Measurements from ENCODE around the gene NOD2.

Gene NOD2

GRCh38 chr16:50717494-50717893, 24.1 kb downstream of the NOD2 start:
- no peak for DNase-seq (ENCODE audit: low spot score)

GRCh38 chr16:50718061-50718760, 24.8 kb downstream of the NOD2 start:
- DNase-seq (ENCODE audit: low spot score), result no peak

GRCh38 chr16:50718761-50719400, 25.5 kb downstream of the NOD2 start:
- DNase-seq (ENCODE audit: low spot score), result no peak

GRCh38 chr16:50719401-50720337, 26.3 kb downstream of the NOD2 start:
- no peak for DNase-seq (ENCODE audit: low spot score)

- no peak for DNase-seq (ENCODE audit: low spot score)
Observed at GRCh38 chr16:50721549-50722404, 28.4 kb downstream of the NOD2 start.

GRCh38 chr16:50722405-50722737, 29.0 kb downstream of the NOD2 start:
- DNase-seq (ENCODE audit: low spot score), result no peak

- no peak for DNase-seq (ENCODE audit: low spot score)
Observed at GRCh38 chr16:50722960-50723359, 29.6 kb downstream of the NOD2 start.

- no peak for DNase-seq (ENCODE audit: low spot score)
Observed at GRCh38 chr16:50724306-50724705, 30.9 kb downstream of the NOD2 start.

- no peak for DNase-seq (ENCODE audit: low spot score)
Observed at GRCh38 chr16:50731130-50731988, 38.0 kb downstream of the NOD2 start.

- DNase-seq (ENCODE audit: low spot score), result no peak
Observed at GRCh38 chr16:50731989-50732832, 38.8 kb downstream of the NOD2 start.

- no peak for DNase-seq (ENCODE audit: low spot score)
Observed at GRCh38 chr16:50733468-50733867, 40.1 kb downstream of the NOD2 start.

GRCh38 chr16:50735629-50736122, 42.3 kb downstream of the NOD2 start:
- DNase-seq (ENCODE audit: low spot score), result no peak

GRCh38 chr16:50736448-50736847, 43.0 kb downstream of the NOD2 start:
- no peak for DNase-seq (ENCODE audit: low spot score)

GRCh38 chr16:50737420-50737959, 44.1 kb downstream of the NOD2 start:
- no peak for DNase-seq (ENCODE audit: low spot score)

- no peak for DNase-seq (ENCODE audit: low spot score)
Observed at GRCh38 chr16:50739031-50739430, 45.6 kb downstream of the NOD2 start.

- no peak for DNase-seq (ENCODE audit: low spot score)
Observed at GRCh38 chr16:50740736-50741135, 47.3 kb downstream of the NOD2 start.

- DNase-seq (ENCODE audit: low spot score), result no peak
Observed at GRCh38 chr16:50741225-50741780, 47.9 kb downstream of the NOD2 start.

GRCh38 chr16:50741781-50742575, 48.6 kb downstream of the NOD2 start, which contains the start of gene CYLD:
TSS of gene CYLD (plus strand) at chr16:50742086. CDS start at chr16:50749699, 7,613 bp downstream.
- DNase-seq (ENCODE audit: low spot score), result peak; percentile 100
